Stomach smooth muscle (tissue), 2 donors: ENCODE data around the gene MAP3K7CL.
"Not testable (repeated sequence)": the region's sequence is repeated elsewhere in the genome, so short reads cannot be mapped to it uniquely, and the experiment has no call there.

Source experiments
- H3K27ac ChIP-seq: one replicate; pipeline ENCODE4 v1.7.0; 2013; ENCODE audit warnings: mild to moderate bottlenecking, low read length, inconsistent platforms
- H3K27me3 ChIP-seq, 2 donors: one replicate each; pipeline ENCODE4 v1.7.0; 2013; ENCODE audit warnings: low read length in 2 of 2; ENCODE audit not compliant: insufficient read depth in 2 of 2, control insufficient read depth in 1 of 2
- H3K36me3 ChIP-seq, 2 donors: one replicate each; pipeline ENCODE4 v1.7.0; 2013; ENCODE audit warnings: low read length in 2 of 2; ENCODE audit not compliant: control insufficient read depth in 2 of 2, insufficient read depth in 2 of 2
- H3K4me1 ChIP-seq: one replicate; pipeline ENCODE4 v1.7.0; 2013; ENCODE audit warnings: low read length; ENCODE audit not compliant: control insufficient read depth, insufficient read depth
- H3K4me3 ChIP-seq, 2 donors: one replicate each; pipeline ENCODE4 v1.7.0; 2013; ENCODE audit warnings: low read length in 2 of 2
- H3K9ac ChIP-seq, 2 donors: one replicate each; pipeline ENCODE4 v1.7.0; 2013; ENCODE audit warnings: low read length in 2 of 2, mild to moderate bottlenecking in 1 of 2
- H3K9me3 ChIP-seq, 2 donors: one replicate each; pipeline ENCODE4 v1.7.0; 2013; ENCODE audit warnings: low read length in 2 of 2; ENCODE audit not compliant: control insufficient read depth in 2 of 2
- donor health status: healthy.
- donor health status: Pancreatic carcinoma.

MAP3K7CL gene

GRCh38 chr21:29167481-29167880, 37.0 kb downstream of the MAP3K7CL start:
- not testable (repeated sequence) for H3K9me3 ChIP-seq, H3K4me1 ChIP-seq, H3K36me3 ChIP-seq, H3K9ac ChIP-seq, H3K4me3 ChIP-seq, H3K27ac ChIP-seq, H3K27me3 ChIP-seq

- no peaks in the 10 kb centered on the region for H3K9me3 ChIP-seq
These were observed 38.5 kb downstream of the MAP3K7CL start for GRCh38 chr21:29168891-29169315.

DNA sequence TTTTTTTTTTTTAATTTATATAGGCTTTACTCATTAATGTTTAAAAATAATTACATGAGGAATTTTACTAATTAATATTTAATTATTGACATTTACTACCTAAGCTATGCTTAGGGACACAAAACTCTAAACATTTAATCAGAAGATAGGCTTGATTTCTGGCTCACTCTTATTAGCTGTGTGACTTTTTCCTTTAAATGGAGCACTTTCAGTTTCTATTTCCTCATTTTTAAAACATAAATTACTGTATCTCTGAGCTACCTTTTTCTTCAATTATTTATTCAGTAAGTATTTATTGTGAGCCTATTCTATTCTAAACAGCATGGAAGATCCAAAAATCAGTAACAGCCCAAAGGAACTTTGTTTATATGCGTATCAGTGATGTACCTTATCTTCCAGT, 40.5 kb downstream of the MAP3K7CL start:
- Histone ChIP-seq H3K9ac (no peak overlapping the region), H3K27ac (no peak overlapping the region), H3K27me3 (no peaks in the 10 kb centered on the region), H3K4me1 (no peaks in the 10 kb centered on the region), H3K9me3 (no peaks in the 10 kb centered on the region), H3K4me3 (no peak overlapping the region), H3K36me3 (no peaks in the 10 kb centered on the region)

More at GRCh38 chr21:29168891-29169315, 38.5 kb downstream of the MAP3K7CL start:
- Histone ChIP-seq H3K4me3 (no peak overlapping the region), H3K27ac (no peak overlapping the region), H3K36me3 (no peaks in the 10 kb centered on the region), H3K4me1 (no peaks in the 10 kb centered on the region), H3K27me3 (no peaks in the 10 kb centered on the region), H3K9ac (no peak overlapping the region)

DNA sequence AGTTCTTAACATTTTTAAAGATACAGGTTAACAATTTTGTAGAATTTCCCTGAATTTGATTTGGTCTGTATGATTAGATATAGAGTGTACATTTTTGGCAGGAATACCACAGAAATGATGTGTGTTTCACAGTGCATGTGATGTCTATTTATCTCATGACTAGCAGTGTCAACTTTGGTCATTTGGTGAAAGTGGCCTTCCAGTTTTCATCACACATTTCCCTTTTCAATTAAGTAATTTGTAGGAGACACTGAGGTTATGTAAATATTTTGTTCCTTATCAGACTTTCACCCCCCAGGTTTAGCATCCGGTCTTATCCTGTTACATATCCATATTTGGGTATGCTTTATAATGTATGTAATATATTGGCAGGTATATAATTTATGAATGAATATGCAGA, 41.8 kb downstream of the MAP3K7CL start:
- no peaks in the 10 kb centered on the region for H3K9me3 ChIP-seq
- H3K9ac ChIP-seq: no peak overlapping the region
- no peaks in the 10 kb centered on the region for H3K36me3 ChIP-seq
- H3K4me3 ChIP-seq: no peak overlapping the region
- no peaks in the 10 kb centered on the region for H3K27me3 ChIP-seq
- no peaks in the 10 kb centered on the region for H3K4me1 ChIP-seq
- H3K27ac ChIP-seq: no peak overlapping the region

DNA sequence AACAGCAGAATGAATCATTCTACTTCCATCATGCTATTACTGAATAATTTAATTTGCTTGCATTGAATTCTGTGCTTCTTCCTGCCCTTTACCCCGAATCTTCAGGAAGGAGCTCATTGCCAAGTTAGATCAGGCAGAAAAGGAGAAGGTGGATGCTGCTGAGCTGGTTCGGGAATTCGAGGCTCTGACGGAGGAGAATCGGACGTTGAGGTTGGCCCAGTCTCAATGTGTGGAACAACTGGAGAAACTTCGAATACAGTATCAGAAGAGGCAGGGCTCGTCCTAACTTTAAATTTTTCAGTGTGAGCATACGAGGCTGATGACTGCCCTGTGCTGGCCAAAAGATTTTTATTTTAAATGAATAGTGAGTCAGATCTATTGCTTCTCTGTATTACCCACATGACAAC, 44.2 kb downstream of the MAP3K7CL start:
- no peak overlapping the region for H3K27ac ChIP-seq

GRCh38 chr21:29175408-29176134, 45.1 kb downstream of the MAP3K7CL start:
- H3K27ac ChIP-seq: no peak overlapping the region
- no peaks in the 10 kb centered on the region for H3K36me3 ChIP-seq
- H3K9me3 ChIP-seq: no peaks in the 10 kb centered on the region
- no peaks in the 10 kb centered on the region for H3K27me3 ChIP-seq
- no peak overlapping the region for H3K4me3 ChIP-seq
- no peaks in the 10 kb centered on the region for H3K4me1 ChIP-seq
- no peak overlapping the region for H3K9ac ChIP-seq

More for the DNA sequence above, 44.2 kb downstream of the MAP3K7CL start:
- no peaks in the 10 kb centered on the region for H3K4me1 ChIP-seq
- H3K27me3 ChIP-seq: no peaks in the 10 kb centered on the region
- H3K9ac ChIP-seq: no peak overlapping the region
- H3K36me3 ChIP-seq: no peaks in the 10 kb centered on the region
- H3K9me3 ChIP-seq: no peaks in the 10 kb centered on the region
- H3K4me3 ChIP-seq: no peak overlapping the region

DNA sequence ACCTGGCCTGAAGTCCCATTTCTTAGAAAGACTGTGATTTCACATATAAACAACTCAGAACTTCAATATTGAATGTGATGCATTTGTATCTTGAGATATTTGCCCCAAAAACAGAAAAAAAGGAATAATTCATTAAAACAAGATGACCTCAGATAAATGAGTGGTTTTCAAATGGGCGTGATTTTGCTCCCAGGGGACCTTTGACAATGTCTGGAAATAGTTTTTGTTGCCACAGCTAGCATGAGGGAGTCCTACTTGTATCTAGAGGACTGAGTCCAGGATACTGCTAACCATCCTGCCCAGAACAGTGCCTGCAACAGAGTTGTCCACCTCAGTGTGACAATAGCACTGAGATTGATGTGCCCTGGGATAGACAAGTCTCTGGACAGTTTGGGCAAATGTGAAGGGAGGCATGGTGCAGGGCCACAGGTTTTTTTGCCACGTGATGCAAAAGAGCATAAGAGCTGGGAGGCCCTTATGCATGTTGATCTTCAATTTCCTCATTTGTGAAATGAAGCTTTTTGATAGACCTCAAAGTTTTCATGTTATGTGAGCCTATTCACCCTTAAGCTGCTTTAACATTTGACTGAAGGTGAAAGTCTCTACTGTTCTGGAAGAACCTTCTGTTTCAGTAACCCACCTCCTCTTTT, 46.2 kb downstream of the MAP3K7CL start:
- Histone ChIP-seq H3K9ac (no peak overlapping the region), H3K27ac (no peak overlapping the region), H3K4me1 (no peaks in the 10 kb centered on the region), H3K36me3 (no peaks in the 10 kb centered on the region), H3K9me3 (no peaks in the 10 kb centered on the region), H3K27me3 (no peaks in the 10 kb centered on the region), H3K4me3 (no peak overlapping the region)

- no peaks in the 10 kb centered on the region for H3K9me3 ChIP-seq
- H3K4me3 ChIP-seq: no peak overlapping the region
- H3K4me1 ChIP-seq: no peaks in the 10 kb centered on the region
- no peaks in the 10 kb centered on the region for H3K36me3 ChIP-seq
- H3K27ac ChIP-seq: no peak overlapping the region
- H3K9ac ChIP-seq: no peak overlapping the region
- no peaks in the 10 kb centered on the region for H3K27me3 ChIP-seq
These were observed 47.4 kb downstream of the MAP3K7CL start for GRCh38 chr21:29177800-29178199.

DNA sequence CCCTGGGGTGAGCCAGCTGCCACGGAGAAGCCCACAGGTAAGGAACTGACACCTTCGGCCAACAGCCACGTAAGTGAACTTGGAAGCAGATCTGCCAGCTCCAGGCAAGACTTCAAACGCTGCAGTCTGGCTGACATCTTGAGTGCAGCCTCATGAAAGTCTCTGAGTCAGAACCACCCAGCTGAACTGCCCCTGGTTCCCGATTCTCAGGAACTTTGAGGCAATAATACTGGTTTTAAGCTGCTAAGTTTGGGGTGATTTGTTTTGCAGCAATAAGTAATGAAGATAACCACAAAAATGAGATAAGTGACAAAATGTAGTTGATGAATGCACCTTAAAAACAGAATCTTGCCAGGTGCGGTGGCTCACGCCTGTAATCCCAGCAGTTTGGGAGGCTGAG, 48.5 kb downstream of the MAP3K7CL start:
- Histone ChIP-seq H3K36me3 (no peaks in the 10 kb centered on the region), H3K9me3 (no peaks in the 10 kb centered on the region), H3K4me3 (no peak overlapping the region), H3K9ac (no peak overlapping the region), H3K27ac (no peak overlapping the region), H3K27me3 (no peaks in the 10 kb centered on the region), H3K4me1 (no peaks in the 10 kb centered on the region)

DNA sequence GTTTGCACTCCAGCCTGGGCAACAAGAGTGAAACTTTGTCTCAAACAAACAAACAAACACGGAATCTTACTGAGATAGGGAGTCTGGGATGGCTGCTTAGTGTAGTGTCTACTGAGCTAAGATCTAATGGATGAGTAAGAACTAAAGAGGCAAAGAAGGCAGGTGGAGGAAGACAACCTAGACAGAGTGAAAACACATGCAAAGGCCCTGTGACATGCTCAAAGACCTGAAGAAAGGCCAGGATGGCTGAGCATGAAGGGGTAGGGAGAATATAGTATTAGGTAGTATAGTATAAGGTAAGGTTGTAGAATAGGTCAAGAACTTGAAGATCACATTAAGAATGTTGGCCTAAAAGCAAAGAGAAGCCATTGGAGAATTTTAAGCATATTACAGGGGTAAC, 49.1 kb downstream of the MAP3K7CL start:
- H3K36me3 ChIP-seq: no peaks in the 10 kb centered on the region
- no peaks in the 10 kb centered on the region for H3K9me3 ChIP-seq
- H3K4me3 ChIP-seq: no peak overlapping the region
- H3K4me1 ChIP-seq: no peaks in the 10 kb centered on the region
- H3K27ac ChIP-seq: no peak overlapping the region
- no peaks in the 10 kb centered on the region for H3K27me3 ChIP-seq
- no peak overlapping the region for H3K9ac ChIP-seq

DNA sequence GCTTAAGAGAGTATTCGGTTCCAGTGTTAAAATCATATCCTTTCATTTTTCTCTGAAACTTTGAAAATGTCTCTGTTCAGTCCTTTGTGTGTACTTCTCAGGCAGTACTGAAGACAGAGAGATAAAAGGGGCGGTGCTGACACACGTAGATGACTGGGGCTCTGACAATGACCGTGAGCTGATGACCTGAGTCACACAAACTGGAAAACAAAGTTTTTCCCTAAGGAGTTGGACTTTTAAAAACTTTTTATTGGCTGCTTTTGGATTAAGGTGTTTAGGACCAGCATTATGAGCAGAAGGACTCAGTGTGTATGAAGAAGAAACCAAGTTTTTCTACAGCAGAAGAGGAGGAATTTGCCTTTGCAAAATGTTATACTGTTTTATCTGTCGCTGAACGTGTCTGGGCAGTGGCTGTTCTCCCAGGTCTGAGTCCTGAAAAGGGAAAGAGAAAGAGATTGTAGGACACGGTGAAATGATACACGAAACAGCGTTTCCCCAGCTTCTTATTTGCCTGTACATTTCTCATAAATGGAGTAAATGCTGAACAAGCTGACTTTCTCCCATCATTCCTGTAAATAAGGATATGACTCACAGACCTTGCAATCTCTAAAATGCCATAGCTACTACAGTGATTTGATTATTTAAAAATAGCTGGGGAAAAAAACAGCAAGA, 51.5 kb downstream of the MAP3K7CL start:
- Histone ChIP-seq H3K36me3 (no peaks in the 10 kb centered on the region), H3K27ac (peak overlapping the region; percentile 68), H3K27me3 (no peaks in the 10 kb centered on the region), H3K4me3 (peak overlapping the region; percentile 61 to 68), H3K9ac (peak overlapping the region; percentile 58 to 78), H3K9me3 (no peaks in the 10 kb centered on the region), H3K4me1 (no peaks in the 10 kb centered on the region)
